Skeletal muscle tissue (tissue), 4 donors: ENCODE data around the gene ZNF574. TPM values are rescaled to one million over a fixed set of nuclear protein-coding genes. Genes with fewer than 3 reads are reported as not detected.

ENCODE experiments used
- H3K27ac ChIP-seq: one replicate; pipeline ENCODE4 v1.7.0; 2013; ENCODE audit warnings: mild to moderate bottlenecking, low read depth, low read length, inconsistent platforms
- H3K27me3 ChIP-seq, 3 donors: one replicate each; pipeline ENCODE4 v1.7.0; 2013; ENCODE audit warnings: low read length in 3 of 3; ENCODE audit not compliant: control insufficient read depth in 3 of 3, insufficient read depth in 3 of 3
- H3K36me3 ChIP-seq, 3 donors: one replicate each; pipeline ENCODE4 v1.7.0; 2013; ENCODE audit warnings: low read length in 3 of 3; ENCODE audit not compliant: control insufficient read depth in 3 of 3, insufficient read depth in 3 of 3
- H3K4me1 ChIP-seq, 3 donors: one replicate each; pipeline ENCODE4 v1.7.0; 2013; ENCODE audit warnings: low read length in 3 of 3, mild to moderate bottlenecking in 3 of 3; ENCODE audit not compliant: control insufficient read depth in 3 of 3, insufficient read depth in 3 of 3
- H3K4me3 ChIP-seq, 3 donors: one replicate each; pipeline ENCODE4 v1.7.0; 2013; ENCODE audit warnings: low read length in 3 of 3
- H3K9ac ChIP-seq, 3 donors: one replicate each; pipeline ENCODE4 v1.7.0; 2013; ENCODE audit warnings: low read length in 3 of 3, mild to moderate bottlenecking in 3 of 3, moderate library complexity in 2 of 3, low read depth in 1 of 3
- H3K9me3 ChIP-seq, 3 donors: one replicate each; pipeline ENCODE4 v1.7.0; 2013; ENCODE audit warnings: low read length in 3 of 3; ENCODE audit not compliant: control insufficient read depth in 3 of 3
- total RNA-seq: library from RNA; depleted of rRNA; stranded (reverse); fragments of >200 nt; gene quantifications from one replicate; pipeline ENCODE4 v1.2.3, GENCODE V29; 2014
- donor health status: Osteomylitis.

ZNF574 gene
- total RNA-seq, 1 donor from 2014 or later = 7.8 TPM

DNA sequence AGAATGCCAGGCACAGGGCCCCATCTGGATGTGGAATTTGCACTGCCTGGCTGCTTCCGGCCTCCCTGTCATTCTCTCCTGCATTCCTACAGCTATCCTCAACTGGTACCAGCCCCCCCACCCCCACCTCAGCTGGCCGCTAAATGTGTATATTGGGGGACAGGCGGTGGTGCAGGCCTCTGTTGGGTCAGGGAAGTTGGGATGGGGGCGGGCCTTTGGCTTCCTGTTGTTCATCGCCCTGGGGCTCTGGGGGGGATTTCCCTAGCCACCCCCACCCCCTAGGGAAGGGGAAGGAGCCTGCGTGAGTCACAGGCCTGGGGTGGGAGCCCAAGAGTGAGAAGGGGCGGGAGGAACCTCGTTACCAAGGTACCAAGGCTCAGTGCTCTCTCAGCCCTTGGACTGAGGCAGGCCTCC lies 45.7 kb downstream of the ZNF574 start:
- no peaks in the 10 kb centered on the region for H3K9me3 ChIP-seq
- H3K4me3 ChIP-seq = no peak overlapping the region
- H3K4me1 ChIP-seq = peaks cover 0 to 4% (median 3%) of the 10 kb centered on the region in 3 donors
- H3K27me3 ChIP-seq = peaks cover 5 to 22% (median 14%) of the 10 kb centered on the region in 3 donors
- peak overlapping the region in 1 of 3 donors; percentile 33 for H3K9ac ChIP-seq
- no peak overlapping the region for H3K27ac ChIP-seq
- H3K36me3 ChIP-seq = no peaks in the 10 kb centered on the region

DNA sequence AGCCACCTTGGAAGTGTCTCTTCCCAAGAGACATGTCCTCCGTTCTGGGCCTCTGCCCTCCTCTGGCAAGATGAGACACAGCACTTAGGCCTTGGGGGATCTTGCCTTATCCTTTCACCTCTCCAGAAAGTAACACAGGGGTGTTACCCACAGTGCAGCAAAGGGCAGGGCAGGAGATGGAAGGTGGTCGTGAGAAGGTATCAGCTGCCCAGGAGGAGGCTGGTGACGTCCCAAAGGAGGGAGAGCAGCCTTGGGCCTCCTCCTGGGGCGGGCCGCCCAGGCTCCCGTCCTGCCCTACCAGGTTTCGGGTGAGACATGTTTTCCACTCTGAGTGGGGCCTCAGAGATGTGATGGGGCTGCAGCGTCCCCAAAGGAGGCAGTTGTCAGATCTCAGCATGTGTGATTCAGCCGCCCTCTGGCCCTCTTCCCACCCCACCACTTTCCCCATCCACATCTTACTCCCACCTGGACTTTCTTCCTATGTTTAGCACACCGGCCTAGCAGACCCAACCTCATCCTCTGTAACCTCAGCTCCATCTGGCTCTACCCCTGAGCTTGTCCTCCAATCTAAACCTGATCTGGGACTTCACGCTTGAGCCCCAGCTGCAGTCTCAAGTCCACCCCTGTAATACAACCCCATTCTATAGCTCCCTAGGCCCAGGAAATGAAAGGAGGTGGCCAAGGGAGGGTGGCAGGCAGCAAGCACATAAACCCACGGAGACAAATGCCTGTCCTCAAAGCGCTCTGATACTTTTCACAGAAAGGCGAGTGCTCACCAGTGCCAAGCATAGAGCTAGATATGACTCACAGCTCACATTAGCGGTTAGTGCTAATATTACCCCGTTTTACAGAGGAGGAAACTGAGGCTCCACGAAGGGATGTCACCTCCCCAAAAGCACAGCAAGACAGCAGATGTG lies 47.0 kb downstream of the ZNF574 start:
- Histone ChIP-seq H3K4me3 (no peak overlapping the region), H3K27ac (no peak overlapping the region), H3K27me3 (peaks cover 5 to 22% (median 10%) of the 10 kb centered on the region in 3 donors), H3K36me3 (no peaks in the 10 kb centered on the region), H3K9ac (no peak overlapping the region), H3K9me3 (no peaks in the 10 kb centered on the region), H3K4me1 (peaks cover 0 to 4% (median 3%) of the 10 kb centered on the region in 3 donors)

DNA sequence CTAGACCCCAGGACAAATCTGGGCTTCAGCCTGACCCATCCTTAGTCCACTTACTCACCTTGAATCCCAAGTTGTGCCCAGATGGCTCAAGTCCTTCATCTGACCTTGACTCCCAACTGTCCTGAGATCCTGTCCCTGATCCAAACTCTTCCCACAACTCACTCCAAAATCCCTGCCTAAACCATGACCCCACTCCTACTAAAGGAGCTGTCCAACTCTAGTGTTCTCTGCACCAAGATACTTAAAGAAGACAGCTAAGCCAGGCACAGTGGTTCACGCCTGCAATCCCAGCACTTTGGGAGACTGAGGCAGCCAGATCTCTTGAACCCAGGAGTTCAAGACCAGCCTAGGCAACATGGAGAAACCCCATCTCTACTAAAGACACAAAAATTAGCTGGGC lies 47.8 kb downstream of the ZNF574 start:
- Histone ChIP-seq H3K27me3 (peaks cover 5 to 25% (median 10%) of the 10 kb centered on the region in 3 donors), H3K36me3 (no peaks in the 10 kb centered on the region), H3K27ac (no peak overlapping the region), H3K4me1 (peaks cover 0 to 4% (median 3%) of the 10 kb centered on the region in 3 donors), H3K9me3 (no peaks in the 10 kb centered on the region), H3K9ac (no peak overlapping the region), H3K4me3 (no peak overlapping the region)

DNA sequence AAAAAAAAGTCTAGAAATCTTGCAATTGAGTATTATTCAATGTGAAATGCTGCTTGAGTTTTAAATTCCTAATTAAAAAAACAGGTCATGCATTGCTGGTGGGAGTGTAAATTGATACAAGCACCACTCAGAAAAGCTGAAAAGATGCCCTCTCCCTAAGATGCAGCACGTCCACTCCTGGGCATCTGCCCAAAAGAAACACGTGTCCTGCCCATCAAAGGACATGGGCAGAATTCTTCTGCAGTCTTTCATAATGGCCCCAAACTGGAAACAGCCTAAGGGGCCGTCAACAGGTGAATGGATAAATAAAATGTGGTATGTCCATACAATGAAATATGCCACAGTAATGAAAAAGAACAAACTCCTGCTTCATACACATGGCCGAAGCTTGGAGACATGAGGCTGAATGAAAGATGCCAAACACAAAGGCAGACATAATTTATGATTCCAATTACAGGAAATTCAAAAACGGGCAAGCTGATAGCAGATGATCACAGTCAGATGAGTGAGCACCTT lies 48.5 kb downstream of the ZNF574 start:
- no peak overlapping the region for H3K9ac ChIP-seq
- H3K36me3 ChIP-seq = no peaks in the 10 kb centered on the region
- no peaks in the 10 kb centered on the region for H3K9me3 ChIP-seq
- H3K4me1 ChIP-seq = peaks cover 0 to 4% (median 3%) of the 10 kb centered on the region in 3 donors
- no peak overlapping the region for H3K27ac ChIP-seq
- H3K27me3 ChIP-seq = peaks cover 5 to 25% (median 15%) of the 10 kb centered on the region in 3 donors
- H3K4me3 ChIP-seq = no peak overlapping the region

DNA sequence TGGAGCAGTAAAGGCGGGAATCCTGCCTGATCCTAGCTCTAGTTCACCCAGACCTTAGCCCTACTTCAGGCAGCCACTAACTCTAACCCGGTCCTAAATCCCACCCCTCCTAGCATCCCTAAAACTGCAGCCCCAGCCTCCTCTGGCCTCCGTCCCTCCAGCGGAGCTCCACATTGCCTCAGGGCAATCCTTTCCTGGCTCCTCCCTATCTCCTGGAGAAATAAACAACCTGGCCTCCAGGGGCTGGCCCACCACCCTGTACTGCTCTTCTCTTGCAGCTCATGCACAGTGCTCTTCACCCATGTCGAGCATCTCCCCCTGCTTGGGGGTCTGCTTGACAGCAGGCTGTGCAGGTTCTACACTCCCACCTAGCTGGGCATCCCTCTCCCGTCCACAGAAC lies 49.6 kb downstream of the ZNF574 start:
- Histone ChIP-seq H3K27ac (no peak overlapping the region), H3K4me1 (peaks cover 6 to 10% (median 6%) of the 10 kb centered on the region in 3 donors), H3K36me3 (no peaks in the 10 kb centered on the region), H3K9me3 (no peaks in the 10 kb centered on the region), H3K27me3 (peaks cover 15 to 28% (median 26%) of the 10 kb centered on the region in 3 donors), H3K9ac (no peak overlapping the region), H3K4me3 (no peak overlapping the region)

DNA sequence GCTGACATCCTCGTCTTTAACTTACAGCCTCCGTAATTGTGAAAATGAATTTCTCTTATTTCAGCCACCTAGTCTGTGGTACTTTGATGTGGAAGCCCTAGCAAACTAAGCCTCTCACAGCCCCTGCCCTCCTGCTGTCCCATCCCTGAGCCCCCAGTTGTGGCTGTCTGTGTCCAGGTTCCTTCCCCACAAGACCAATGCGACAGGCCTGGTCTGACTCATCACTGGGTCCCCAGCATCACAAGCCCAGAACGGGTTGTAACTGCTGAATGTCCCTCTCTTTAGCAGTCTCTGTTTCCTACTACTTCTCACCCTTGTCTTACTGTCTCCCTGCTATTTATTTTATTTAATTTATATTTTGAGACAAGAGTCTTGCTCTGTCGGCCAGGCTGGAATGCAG lies 50.6 kb downstream of the ZNF574 start:
- Histone ChIP-seq H3K36me3 (no peaks in the 10 kb centered on the region), H3K4me3 (no peak overlapping the region), H3K4me1 (peaks cover 6 to 10% (median 6%) of the 10 kb centered on the region in 3 donors), H3K27me3 (peaks cover 21 to 32% (median 31%) of the 10 kb centered on the region in 3 donors), H3K27ac (no peak overlapping the region), H3K9me3 (no peaks in the 10 kb centered on the region), H3K9ac (no peak overlapping the region)

DNA sequence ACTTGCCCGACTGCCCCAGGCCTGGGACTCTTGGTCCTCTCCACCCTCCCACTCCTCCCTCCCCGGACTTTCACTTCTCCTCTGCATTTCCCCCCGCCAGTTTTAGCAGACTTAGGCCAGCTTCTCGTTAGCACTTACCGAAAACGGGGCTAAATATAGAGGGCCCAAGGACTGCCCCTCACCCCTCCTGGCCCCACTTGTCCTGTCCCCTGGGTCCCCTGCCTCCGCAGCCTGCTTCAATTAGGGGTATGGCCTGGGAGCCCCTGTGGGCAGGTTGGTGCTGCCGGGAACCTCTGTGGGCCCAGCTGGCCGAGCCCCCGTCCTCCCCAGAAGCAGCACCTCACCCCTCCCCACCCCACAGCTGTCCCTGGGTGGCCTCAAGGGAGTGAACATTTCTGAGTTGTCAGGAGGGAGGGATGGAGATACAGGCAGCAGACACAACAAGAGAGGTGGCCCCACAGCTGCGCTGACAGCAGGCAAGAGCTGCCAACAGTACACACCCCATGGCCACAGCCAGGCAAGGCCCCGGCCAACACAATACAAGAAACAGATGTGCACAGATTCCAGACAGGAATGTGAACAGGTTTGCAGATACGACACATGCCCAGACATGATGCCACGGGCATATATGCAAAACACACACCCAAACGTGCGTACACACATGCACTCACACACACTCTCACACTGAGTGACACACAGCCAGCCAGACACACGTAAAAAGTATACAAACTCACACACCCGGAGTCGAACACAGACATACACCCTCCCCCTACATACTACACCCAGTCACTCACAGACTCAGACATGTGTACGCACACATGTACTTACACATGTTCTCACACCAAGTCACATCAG lies 53.7 kb downstream of the ZNF574 start:
- Histone ChIP-seq H3K9ac (no peak overlapping the region), H3K27me3 (peaks cover 39 to 47% (median 41%) of the 10 kb centered on the region in 3 donors), H3K36me3 (no peaks in the 10 kb centered on the region), H3K4me1 (peaks cover 10 to 16% (median 12%) of the 10 kb centered on the region in 3 donors), H3K4me3 (peak overlapping the region in 2 of 3 donors; percentile 13 to 39), H3K9me3 (no peaks in the 10 kb centered on the region), H3K27ac (no peak overlapping the region)

DNA sequence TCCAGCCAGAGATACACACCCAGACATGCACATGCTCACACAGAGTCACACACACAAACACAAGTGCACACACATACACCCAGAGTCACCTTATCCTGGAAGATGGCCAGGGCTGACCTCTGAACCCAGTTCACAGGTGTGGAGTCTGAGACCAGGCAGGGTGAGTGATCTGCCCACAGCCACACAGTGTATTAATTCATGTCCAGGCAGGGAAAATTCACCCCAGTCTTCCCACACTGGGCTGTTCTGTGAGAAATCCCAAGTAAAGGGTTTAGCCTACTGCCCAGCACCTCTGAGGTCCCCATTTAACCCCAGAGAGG lies 54.2 kb downstream of the ZNF574 start:
- peak overlapping the region in 2 of 3 donors; percentile 13 to 39 for H3K4me3 ChIP-seq
- peaks cover 10 to 16% (median 12%) of the 10 kb centered on the region in 3 donors for H3K4me1 ChIP-seq
- no peak overlapping the region for H3K27ac ChIP-seq

More for the DNA sequence above, 54.2 kb downstream of the ZNF574 start:
- H3K9me3 ChIP-seq = no peaks in the 10 kb centered on the region
- no peak overlapping the region for H3K9ac ChIP-seq
- H3K36me3 ChIP-seq = no peaks in the 10 kb centered on the region
- peaks cover 39 to 45% (median 44%) of the 10 kb centered on the region in 3 donors for H3K27me3 ChIP-seq
